ENCODE data around the gene HS6ST1. TPM values are rescaled to one million over a fixed set of nuclear protein-coding genes. Genes with fewer than 3 reads are reported as not detected.
A peak's percentile ranks its signal among the peaks of the same experiment; 100 is the strongest.

The HS6ST1 gene
- total and polyA plus RNA-seq, 2 donors (not counting 1 experiment from before 2014, with no cell fraction given) = 16.6 to 59.9 TPM

DNA sequence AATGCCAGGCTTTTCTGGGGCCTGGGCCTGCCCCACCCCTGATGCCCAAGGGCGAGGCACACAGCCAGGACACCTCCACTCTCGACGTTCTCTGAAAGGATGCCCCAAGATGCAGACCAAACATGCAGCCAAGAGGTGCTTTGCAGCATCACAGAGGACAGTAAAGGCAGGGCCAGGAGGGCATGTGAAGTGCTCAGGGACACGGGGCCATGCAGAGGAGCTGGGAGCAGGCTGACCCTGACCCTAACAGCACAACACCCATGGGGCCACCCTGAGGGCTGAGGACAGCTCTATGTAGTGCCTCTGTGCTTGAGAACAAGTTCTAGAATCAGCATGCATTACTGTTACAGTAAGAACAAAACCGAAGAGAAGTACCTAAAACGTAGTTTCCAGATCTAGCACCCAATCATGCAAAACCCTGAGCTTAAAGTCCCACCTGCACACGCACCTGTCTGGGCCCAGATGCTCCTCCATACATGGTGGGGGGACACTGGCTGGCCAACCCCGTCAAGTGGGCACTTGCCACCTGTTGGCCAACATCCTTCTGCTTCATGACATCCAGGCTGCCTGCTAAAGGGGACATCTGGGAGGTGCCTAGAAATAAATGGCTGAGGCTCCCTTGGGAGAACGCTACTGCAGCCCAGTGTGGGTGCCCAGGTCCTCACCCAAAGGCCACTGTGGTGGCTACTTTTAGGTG, 15.4 kb downstream of the HS6ST1 start:
- peaks cover 63% of the 10 kb centered on the region for H3K79me2 ChIP-seq (ENCODE audit: control insufficient read depth, insufficient read depth, low read length)
- no peak overlapping the region for H2AFZ ChIP-seq (ENCODE audit: low read length)
- no peak for DNase-seq (ENCODE audit: low read depth in 2 of 2)
- H3K4me3 ChIP-seq (replicated peaks in 1 of 4; ENCODE audit: control extremely low read depth in 1 of 4, insufficient read depth in 1 of 4, low read depth in 3 of 4, low read length in 4 of 4) = no peak overlapping the region
- H3K27me3 ChIP-seq (ENCODE audit: control insufficient read depth, insufficient read depth, low read length) = no peaks in the 10 kb centered on the region
- no peak overlapping the region for H3K4me2 ChIP-seq (ENCODE audit: extremely low read depth, insufficient read depth, low read length)
- H3K27ac ChIP-seq (ENCODE audit: insufficient read depth, low read length) = peak overlapping the region; percentile 92
- peaks cover 46% of the 10 kb centered on the region for H3K4me1 ChIP-seq (ENCODE audit: control insufficient read depth, extremely low read depth, insufficient read depth, low read length)
- peaks cover 2% of the 10 kb centered on the region for H3K36me3 ChIP-seq (ENCODE audit: control insufficient read depth, insufficient read depth, low read length)
- H3K9me3 ChIP-seq (ENCODE audit: control insufficient read depth, insufficient read depth, low read depth, low read length) = no peaks in the 10 kb centered on the region
- TF ChIP-seq EZH2 (IDR thresholded peaks at IDR 0.05; ENCODE audit: low read length, missing control alignments) (no peak), CTCF (conservative IDR thresholded peaks at IDR 0.05 in 1 of 2, IDR thresholded peaks at IDR 0.05 in 1 of 2; ENCODE audit: low read depth in 1 of 2, low read length in 2 of 2) (no peak)
- H4K20me1 ChIP-seq (ENCODE audit: control insufficient read depth, extremely low read depth, insufficient read depth, low read length) = no peaks in the 10 kb centered on the region
- no peak overlapping the region for H3K9ac ChIP-seq (ENCODE audit: insufficient read depth, low read length)

DNA sequence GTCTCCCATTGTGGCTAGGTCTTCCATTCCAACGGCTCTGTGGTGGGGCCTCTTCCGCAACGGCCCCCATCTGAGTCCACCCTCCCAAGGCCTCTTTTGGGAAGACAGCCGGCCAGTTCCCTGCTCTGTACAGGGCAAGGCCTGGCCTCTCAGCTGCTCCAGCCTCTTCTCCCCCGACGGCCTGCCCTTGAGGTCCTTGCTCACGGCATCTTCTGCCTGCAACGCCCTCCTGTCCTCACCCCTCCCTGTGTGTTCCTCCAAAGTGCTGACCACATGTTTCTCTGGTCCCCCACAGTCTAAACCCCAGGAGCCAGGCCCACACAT, 16.0 kb downstream of the HS6ST1 start:
- peak overlapping the region; percentile 92 for H3K27ac ChIP-seq (ENCODE audit: insufficient read depth, low read length)
- H3K9me3 ChIP-seq (ENCODE audit: control insufficient read depth, insufficient read depth, low read depth, low read length) = no peaks in the 10 kb centered on the region
- H3K4me3 ChIP-seq (replicated peaks in 1 of 4; ENCODE audit: control extremely low read depth in 1 of 4, insufficient read depth in 1 of 4, low read depth in 3 of 4, low read length in 4 of 4) = no peak overlapping the region
- no peak overlapping the region for H3K4me2 ChIP-seq (ENCODE audit: extremely low read depth, insufficient read depth, low read length)
- H3K4me1 ChIP-seq (ENCODE audit: control insufficient read depth, extremely low read depth, insufficient read depth, low read length) = peaks cover 46% of the 10 kb centered on the region
- no peak overlapping the region for H2AFZ ChIP-seq (ENCODE audit: low read length)
- no peaks in the 10 kb centered on the region for H3K27me3 ChIP-seq (ENCODE audit: control insufficient read depth, insufficient read depth, low read length)
- no peak for DNase-seq (ENCODE audit: low read depth in 2 of 2)
- H3K36me3 ChIP-seq (ENCODE audit: control insufficient read depth, insufficient read depth, low read length) = no peaks in the 10 kb centered on the region
- H3K79me2 ChIP-seq (ENCODE audit: control insufficient read depth, insufficient read depth, low read length) = peaks cover 60% of the 10 kb centered on the region
- no peaks in the 10 kb centered on the region for H4K20me1 ChIP-seq (ENCODE audit: control insufficient read depth, extremely low read depth, insufficient read depth, low read length)
- TF ChIP-seq CTCF (conservative IDR thresholded peaks at IDR 0.05 in 1 of 2, IDR thresholded peaks at IDR 0.05 in 1 of 2; ENCODE audit: low read depth in 1 of 2, low read length in 2 of 2) (no peak), EZH2 (IDR thresholded peaks at IDR 0.05; ENCODE audit: low read length, missing control alignments) (no peak)
- no peak overlapping the region for H3K9ac ChIP-seq (ENCODE audit: insufficient read depth, low read length)

DNA sequence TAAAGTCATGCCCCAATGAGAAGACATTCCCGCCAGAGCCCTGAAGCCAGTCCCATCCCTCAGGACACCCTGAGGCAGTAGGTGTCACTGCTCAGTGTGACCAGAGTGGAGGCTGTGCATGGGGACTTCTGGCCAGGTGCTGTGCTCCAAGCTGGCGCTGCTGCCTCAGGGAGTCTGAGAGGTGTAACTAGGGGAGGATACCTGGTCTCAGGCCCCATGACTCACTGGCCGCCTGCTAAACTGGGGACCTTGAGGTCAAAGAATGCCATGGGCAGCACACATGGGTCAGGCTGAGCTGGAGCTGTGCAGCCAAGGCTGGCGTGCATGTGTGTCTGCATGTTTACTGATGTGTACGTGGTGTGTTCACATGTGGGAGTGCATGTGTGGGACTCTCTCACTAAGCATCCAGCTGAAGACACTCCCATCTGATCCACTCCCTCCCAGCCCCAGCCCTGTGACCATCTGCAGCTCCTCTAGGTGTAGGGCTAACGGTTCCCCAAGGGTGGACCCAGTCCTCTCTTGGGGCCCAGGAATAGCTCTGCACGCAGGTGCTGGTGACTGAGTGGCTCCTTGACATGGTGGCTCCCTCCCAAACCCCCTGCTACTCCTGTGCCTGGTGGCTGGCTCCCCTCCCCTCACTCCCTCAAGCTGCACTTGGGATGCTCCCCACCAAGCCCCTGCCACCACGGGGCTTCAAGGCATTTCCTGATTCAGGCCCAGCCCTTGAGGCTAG, 16.5 kb downstream of the HS6ST1 start:
- Histone ChIP-seq H3K9ac (ENCODE audit: insufficient read depth, low read length) (peak overlapping the region; percentile 51), H3K36me3 (ENCODE audit: control insufficient read depth, insufficient read depth, low read length) (no peaks in the 10 kb centered on the region), H2AFZ (ENCODE audit: low read length) (no peak overlapping the region), H3K4me3 (replicated peaks in 1 of 4; ENCODE audit: control extremely low read depth in 1 of 4, insufficient read depth in 1 of 4, low read depth in 3 of 4, low read length in 4 of 4) (no peak overlapping the region), H3K79me2 (ENCODE audit: control insufficient read depth, insufficient read depth, low read length) (peaks cover 55% of the 10 kb centered on the region), H4K20me1 (ENCODE audit: control insufficient read depth, extremely low read depth, insufficient read depth, low read length) (no peaks in the 10 kb centered on the region), H3K9me3 (ENCODE audit: control insufficient read depth, insufficient read depth, low read depth, low read length) (no peaks in the 10 kb centered on the region), H3K4me2 (ENCODE audit: extremely low read depth, insufficient read depth, low read length) (no peak overlapping the region), H3K4me1 (ENCODE audit: control insufficient read depth, extremely low read depth, insufficient read depth, low read length) (peaks cover 44% of the 10 kb centered on the region), H3K27me3 (ENCODE audit: control insufficient read depth, insufficient read depth, low read length) (no peaks in the 10 kb centered on the region), H3K27ac (ENCODE audit: insufficient read depth, low read length) (peak overlapping the region; percentile 92)
- no peak for TF ChIP-seq EZH2 (IDR thresholded peaks at IDR 0.05; ENCODE audit: low read length, missing control alignments)
- TF ChIP-seq CTCF (conservative IDR thresholded peaks at IDR 0.05 in 1 of 2, IDR thresholded peaks at IDR 0.05 in 1 of 2; ENCODE audit: low read depth in 1 of 2, low read length in 2 of 2) = no peak
- DNase-seq (ENCODE audit: low read depth in 2 of 2) = no peak
